Measurements from ENCODE around the gene DACH1.
A peak's percentile ranks its signal among the peaks of the same experiment; 100 is the strongest.

Gene DACH1

DNA sequence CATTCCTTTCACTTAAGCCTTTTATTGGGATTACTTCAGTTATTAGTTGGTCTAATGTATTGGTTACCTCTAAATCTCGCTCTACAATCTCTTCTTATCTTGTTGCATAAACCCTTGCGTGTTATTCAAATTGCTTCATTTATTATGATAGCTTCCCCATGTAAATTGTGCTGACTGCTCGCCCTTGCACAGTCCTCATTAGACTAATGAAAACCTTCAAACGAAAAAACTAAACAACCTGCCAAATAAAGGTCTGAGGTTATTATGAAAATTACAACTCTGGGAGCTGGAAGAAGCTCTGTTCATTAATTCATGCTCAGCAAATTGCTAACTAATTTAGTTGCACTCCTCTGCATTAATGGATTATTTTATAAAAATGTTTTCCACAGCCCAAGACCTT, 320.1 kb downstream of the DACH1 start:
- FAIRE-seq = no peak

DNA sequence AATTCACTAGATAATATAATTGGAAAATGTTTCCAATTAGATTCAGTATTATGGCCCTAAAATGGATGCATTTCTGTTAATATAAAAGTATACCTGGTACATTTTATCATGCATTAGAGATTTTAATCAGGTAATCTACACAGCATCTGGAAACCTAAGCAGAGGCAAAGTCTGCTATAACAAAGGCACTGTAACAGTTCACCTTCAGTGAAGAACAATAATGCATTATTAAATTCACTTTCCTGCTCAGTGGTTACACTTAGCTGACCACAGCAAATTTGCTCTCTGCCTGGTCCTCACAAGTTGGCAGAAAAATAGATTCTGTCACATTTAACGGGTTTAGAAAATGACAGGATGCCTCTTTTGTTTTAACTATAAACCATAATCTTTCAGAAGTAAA, 326.9 kb downstream of the DACH1 start:
- no peak for FAIRE-seq

DNA sequence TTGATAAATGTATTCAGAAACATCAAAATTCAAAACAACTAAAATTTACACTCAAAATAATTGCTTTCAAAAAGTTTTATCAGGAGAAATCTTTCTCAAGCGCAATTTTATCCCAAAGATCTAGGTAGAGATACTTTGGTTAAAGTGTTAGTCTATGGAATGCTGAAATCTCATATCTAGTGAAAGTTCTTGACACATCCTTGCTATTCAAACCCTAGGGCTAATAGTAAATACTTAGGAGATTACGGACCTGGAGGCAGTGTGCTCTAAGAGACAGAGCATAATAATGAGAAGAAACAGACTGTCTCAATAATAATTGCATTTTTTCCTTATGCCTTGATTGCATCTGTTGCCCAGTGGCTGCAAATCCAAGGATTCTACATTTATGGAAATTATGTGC, 330.8 kb downstream of the DACH1 start:
- FAIRE-seq = no peak

DNA sequence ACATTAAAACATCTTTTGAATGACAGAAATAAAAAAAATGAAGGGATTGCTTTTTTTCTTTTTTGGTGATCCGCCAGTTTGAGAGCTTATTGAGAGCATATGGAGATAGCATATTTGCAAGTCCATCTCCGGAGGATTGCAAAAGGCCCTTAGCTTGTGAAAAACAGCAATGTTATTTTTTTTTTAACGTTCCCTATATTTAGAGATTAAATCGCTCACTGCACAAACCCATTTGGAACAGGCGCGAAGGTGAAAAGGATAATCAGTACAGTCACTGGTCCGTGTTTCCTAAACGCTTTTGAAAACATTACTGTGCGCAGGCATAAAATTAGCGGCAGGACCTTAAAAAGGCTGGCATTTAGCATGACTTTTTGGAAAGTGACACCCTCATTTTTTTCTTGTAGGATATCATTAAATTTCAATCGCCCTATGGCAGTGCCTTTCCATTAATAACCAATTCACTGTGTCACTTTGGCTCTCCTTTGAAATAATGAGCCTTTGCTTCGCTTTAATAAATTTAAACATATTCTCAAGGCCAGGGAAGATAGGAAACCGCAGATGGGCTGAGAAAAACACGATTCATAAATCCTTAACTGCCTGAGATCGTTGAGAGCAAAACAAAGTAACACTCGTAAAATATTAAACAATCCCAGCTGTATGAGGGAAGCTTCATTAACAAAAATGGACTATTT, 342.2 kb downstream of the DACH1 start:
- no peak for FAIRE-seq

DNA sequence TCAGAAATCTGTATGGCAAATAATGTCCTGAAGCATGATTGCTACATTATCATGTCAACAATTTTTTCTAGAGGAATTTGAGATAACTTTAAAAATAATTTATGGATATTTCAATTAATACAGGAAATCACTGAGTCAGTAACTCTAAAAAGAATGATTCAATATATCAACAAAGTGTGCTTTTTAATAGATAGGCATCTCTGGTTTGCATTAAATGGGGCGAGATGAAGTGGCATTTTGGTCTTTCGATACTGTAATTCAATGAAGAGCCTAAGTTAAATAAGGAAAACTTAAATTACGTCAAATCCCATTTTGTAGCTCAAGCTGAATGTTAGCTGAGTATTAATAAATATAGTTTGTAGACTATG, 342.8 kb downstream of the DACH1 start:
- no peak for FAIRE-seq

DNA sequence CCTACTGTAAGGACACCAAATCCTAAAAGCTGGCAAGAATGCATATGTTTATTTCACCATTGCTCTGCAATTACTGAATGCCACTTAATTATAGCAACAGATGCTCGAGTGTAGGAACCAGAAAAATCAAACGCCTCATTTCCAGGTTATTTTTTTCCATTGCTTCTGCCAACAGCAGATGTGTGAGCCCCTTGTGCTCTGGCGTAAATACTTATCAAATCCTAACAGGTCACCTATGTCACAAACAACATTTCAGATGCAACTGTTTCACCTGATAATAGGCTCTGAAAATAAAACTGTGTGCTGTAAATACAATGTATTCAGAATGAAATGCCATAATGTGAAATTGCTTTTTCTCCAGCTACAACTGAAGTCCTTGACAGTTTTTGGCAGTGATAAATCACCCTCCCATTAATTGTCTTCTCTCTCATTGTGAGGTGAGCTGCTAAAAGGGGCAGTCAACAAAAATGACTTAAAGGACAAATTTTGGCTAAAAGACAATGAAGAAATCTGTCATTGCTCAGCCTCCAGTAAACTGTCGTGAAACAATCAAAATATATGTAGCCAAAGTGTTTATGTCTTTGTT, 344.0 kb downstream of the DACH1 start:
- no peak for FAIRE-seq

DNA sequence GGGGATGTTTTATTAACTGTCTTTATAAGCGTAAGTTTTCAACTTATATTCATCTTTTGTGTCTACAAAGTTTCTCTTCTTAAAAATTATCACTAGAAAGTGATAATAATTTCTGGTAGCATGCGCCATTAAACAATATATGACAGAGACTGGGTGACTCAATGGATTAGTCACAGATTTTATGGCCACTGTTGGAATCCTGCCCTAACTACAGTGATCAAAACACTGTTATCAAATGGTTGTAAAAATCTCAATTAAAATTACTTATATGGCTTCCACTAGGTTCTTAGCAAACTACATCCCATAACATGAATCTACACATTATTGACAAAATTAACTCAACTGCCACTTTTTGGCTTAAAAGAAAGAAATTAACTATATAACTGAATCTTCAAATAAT, 350.0 kb downstream of the DACH1 start:
- no peak for FAIRE-seq

DNA sequence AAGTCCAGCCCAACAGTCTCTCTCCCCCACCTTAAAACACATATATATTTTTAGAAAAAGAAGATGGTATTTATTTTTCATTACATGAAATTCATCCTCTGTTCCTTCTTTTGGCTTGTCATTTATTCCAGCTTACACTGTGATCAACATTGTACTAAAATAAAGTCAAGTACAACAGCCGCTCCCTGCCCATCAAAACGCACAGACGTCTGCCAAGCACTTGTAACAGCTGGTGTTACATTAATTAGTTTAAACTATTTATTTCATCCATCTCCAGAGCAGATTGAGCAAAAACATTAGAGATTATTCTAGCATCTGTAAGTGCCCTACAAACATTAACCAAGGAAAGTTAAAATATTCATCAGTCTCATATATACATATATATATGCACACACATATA, 350.5 kb downstream of the DACH1 start:
- no peak for FAIRE-seq

DNA sequence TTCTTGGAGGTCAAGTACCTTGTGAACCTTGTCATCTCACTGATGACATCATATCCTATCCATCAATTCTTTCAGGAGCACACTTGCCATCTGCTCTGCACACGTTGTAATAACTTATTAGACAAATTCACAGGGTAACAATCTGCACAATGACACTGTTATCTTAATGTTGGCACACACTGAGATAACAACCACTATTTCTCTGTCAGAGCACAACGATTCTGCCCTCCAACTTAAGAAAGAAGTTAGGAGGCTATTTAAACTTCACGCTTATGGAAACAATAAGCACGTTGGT, 351.3 kb downstream of the DACH1 start:
- FAIRE-seq = no peak

DNA sequence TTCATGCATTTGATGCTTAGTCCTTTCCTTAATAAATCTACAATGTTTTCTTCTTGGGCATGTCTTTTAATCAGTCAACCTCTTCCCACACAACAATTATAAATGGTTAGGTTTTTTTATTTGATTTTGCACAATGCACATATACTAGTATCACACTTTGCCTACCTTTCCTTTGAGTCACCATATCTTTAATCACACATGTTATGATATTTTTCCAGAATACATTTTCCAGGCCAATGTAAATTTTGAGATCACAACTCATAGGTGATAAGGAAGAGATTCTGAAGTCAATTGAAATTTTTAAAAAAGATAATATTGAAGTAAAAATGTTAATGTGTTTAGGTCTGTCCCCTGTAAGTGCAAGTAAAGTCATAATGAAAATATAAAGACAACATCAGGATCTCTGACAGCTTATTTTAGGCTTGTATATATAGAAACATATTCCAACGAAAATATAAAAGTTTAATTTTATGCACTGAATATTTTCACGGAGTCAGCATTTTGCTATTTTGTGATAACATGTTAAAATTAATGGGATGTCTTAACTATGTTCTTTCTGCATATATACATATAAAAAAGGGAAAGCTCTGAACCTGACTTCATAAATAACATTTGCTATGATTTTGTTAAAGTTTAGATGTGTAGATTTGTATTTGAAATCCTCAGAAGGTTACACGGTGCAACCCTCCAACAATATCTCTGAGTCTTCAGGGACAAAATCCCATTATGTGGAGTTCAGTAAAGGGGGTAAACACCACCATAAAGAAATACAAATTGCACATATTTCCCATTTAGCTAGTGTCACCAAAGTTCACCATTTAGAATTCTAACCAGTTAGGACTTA, 351.9 kb downstream of the DACH1 start:
- no peak for FAIRE-seq

DNA sequence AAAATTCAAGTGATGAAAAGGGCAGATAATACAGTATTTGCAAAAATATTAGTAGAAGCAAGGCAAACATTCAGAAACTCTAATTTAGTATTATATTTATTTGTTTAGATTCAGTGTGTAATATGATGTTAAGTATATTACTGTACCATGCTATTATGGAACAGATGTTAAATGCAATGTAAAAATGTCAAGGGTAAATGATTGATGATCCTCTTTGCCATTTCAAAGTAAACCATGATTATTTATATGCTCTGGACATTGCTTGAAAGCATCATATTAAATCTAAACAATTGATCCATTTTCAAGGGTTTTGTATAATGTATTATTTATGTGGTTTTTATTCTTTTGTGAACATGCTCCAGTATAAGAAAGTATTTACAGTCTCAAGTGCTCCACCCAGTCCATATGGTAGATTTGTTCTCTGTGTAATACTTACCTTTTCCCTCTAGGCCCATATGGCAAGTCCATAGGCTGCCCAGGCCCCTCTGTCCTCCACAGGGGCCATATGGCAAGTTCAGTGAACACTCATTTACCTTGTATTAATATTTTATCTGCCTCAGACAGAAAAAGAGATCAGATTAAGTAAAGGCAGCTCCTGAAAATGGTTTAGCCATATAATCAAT, 353.5 kb downstream of the DACH1 start:
- no peak for FAIRE-seq

DNA sequence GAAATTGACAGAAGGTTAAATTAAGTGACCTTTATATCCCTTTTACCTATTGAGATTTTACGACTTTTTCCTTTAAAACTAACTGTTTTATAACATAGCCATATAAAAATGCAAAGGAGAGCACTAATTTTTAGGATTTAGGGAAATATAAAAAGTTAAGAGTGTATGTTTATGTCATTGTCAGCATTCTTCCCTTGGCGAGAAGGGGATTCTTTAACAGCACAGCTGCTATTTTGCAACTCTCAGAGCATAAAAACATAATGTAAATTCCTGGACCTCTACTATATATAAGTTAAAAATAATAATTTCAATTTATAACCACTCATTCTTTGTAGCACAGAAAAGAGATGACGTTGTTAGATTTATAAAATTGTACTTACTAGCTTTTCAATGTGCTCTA, 363.2 kb downstream of the DACH1 start:
- no peak for FAIRE-seq

DNA sequence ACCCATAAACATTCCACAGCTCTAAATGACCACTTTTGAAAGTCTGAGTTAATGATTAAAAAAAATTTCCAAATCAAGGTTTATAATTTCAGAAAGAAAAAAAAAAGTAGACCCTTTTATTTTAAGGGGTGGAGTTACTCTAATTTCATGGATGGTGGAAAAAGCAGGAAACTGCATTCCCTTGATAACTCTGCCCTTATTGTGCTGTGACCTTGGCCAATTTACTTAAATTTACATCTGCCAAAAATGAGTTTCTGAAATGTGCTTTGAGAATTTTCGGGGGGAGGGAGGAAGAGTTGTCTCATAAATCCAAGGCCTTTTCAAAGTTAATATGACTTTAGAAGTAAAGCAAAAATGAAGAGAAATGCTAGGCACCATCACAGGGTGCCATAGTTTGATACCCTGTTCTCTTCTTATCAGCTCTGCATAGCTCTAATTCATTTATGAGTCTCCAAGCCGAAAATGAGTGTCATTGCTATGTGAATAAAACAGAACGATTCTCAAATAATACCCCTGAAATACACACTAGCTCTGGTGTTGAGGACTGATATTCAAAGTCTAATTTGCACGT, 367.0 kb downstream of the DACH1 start:
- FAIRE-seq = no peak

DNA sequence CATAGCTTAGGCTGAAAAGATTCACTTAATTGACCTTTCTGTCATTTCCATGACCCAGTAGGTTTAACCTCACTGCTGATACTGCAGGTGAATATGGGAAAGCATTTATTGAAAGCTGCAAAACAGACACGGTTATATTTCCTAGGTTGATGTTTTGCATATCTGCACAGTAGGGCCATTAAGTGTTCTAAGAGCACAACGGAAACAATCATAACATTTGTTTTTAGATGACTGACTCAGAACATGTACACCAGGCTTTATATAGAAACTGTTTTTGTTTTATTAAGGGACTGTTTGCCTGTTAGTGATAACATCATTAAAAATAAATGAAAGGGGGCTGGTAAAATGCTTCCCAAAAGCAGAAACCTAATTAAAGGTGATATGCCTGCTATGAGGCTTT, 367.8 kb downstream of the DACH1 start:
- FAIRE-seq = no peak

DNA sequence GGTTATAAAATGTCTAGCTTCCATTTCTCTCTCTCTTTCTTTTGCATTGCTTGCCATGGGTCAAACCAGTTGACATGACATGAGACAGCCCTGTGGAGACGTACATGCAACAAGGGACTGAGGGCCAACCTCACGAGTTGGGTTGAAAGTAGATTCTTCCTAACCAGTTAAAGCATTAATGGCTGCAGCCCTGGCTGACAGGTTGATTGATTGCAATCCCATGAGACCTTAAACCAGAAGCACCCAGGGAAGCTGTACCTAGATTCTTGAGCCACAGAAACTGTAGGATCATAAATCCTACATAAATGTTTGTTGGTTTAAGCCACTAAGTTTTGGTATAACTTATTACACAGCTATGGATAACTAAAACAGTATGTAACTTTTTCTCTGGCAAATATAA, 373.8 kb downstream of the DACH1 start:
- no peak for FAIRE-seq

DNA sequence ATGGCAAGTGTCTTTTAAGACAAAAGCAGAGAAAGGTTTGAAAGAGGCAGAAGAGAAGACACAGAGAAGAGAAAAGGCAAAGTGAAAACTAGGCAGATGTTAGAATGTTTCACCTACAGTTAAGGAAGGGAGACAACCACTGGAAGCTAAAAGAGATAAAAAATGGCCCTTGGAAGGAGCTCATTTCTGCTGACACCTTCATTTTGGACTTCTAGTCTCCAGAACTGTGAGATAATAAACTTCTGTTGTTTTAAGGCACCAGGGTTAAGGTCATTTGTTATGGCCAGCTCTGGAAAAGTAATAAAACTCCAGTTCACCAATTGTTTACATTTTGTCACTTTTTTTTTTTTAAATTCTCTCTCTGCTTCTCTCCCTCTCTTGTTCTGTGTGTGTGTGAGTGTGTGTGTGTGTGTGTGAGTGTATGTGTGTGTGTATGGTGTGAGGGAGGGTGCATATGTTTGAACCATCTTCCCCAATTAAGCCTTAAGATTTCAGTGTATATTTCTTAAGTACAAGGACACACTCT, 374.6 kb downstream of the DACH1 start:
- no peak for FAIRE-seq

DNA sequence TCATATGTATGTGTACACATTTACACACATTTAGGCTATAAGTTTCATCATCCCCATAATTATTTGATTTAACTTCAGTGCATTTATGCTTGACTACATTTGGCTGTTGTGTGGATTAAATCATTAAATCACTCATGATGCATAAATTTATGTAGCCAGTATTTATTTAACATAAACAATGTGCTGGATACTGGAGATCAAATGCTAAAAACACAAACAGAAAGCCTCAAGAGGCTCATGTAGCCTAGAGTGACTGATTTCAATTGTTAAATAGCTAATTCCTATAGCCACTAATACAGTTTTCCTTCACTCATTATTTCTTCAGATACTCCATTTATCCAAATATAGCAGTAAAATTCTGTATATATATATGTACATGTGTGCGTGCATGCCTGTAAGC, 376.0 kb downstream of the DACH1 start:
- FAIRE-seq = no peak

DNA sequence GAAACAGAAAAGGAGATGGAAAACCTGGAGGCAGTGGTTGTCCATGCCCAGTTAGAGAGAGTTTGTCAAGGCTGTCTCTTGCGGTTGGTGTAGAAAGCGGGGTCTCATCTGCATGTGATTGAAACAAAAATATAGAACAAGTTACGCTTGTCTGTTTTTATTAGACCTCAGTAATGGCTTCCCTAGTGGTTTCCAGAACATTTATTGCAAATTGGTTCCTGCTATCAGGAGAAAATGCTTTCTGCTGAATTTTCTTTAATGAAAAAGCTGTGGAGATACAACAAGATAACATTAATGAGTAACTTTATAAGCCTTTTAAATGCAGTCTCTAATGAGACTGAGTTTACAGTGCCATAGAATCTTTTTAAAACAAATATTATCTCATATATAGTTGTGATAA, 378.0 kb downstream of the DACH1 start:
- no peak for FAIRE-seq

DNA sequence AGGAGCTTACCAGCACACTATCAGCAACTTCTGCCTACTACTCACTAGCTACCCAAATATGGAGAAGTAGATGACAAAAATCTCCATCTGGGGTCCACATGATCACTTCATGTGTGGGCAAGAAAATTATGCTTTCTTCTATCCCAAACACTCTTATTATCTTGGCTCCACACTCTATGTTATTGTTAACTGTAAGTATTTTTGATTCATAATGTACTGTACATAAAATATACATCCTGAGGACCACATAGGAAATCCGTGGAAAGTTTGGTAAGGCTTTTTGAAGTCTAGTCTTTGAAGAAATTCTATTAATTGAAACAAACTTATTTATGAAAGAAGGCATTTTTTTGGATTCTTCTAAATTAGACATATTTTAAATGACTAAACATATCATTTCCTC, 378.8 kb downstream of the DACH1 start:
- FAIRE-seq = no peak

DNA sequence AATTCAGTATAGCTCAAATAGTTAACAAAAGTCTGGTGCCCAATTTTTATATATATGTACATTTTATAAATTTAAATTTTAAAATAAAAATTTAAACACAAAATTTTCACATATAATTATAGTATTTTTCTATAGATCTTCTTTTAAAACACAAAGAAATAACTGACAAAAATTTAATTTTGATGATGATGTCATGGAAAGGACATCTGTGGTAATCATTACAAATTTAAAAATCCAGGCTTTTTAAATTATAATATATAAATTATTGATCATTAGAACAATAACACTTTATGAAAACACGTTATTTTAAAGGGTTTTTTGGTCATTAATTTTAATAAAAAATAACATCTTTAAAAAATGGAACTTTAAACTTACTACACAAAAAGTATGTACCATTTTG, 381.1 kb downstream of the DACH1 start:
- peak; percentile 87 for FAIRE-seq

DNA sequence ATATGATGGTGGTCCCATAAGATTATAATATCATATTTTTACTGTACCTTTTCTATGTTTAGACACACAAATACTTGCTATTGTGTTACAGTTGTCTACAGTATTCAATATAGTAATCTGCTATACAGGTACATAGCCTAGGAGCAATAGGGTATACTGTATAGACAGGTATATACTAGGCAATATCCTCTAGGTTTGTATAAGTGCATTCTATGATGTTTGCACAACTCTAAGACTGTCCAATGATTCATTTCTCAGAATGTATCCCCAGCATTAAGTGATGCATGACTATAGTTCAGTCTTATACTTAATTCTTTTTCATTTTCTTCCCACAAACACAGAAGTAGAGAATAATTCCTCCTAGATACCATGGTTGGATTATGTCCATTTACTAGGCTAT, 383.3 kb downstream of the DACH1 start:
- no peak for FAIRE-seq

DNA sequence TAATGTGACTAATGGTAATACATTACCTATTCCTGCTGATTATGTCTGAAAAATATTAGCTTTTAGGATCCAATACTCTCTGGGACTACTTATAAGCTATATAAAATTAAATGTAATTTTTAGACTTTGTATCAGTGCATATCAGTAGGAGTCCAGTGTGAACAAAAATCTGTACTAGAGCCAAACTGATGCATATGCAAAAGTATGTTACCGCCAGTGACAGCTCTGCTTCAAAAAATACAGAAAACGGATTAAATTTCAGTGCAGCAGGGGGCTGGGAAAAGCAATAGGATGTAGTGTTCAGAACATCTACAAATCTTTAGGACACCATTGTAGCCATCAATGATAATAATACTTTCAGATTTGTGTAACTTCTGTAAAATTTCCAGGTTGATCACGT, 385.5 kb downstream of the DACH1 start:
- FAIRE-seq = no peak

DNA sequence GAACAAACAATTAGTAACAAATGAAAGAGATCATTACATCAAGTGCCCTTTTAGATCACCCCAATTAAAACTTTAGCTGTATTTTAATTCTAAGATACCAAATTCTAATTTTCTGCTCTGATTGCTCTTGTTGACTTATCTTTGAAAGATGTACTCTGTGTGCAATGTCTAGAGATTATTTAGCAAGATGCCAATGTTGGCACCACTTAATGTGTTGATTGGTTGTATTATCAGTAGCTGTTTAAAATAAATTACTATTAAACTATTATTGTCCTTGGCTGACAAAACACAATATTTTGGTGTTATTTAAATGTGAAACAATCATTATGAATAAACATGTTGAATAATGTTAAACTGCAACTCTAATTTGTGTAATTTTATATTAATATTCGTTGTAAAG, 386.0 kb downstream of the DACH1 start:
- no peak for FAIRE-seq

DNA sequence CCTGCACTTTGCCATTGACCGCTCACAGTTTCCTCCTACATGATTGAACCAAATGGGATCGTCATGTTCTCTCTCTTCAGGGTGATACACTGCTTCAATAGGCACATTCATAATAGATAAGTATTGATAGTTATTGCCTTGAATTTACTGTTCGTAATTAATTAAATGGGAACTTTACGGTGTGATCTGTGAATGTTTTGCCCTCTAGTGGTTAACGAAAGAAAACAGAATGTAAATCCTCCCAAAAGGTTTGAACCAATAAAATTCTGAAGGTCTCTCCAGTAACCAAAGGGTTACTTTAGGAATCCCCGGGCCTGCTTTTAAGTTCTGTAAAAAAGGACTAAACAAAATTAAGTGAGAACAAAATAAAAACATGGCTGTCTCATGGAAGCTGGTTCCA, 389.3 kb downstream of the DACH1 start:
- FAIRE-seq = no peak

Data from A204.1 (cell line).